Raji (cell line): ENCODE results near the gene LINGO4.

ENCODE experiments used
- POLR2A ChIP-seq: IDR thresholded peaks from 2 replicates; pipeline ENCODE4 v1.6.1; 2011; ENCODE audit warnings: low read depth, low read length, control low read depth; ENCODE audit not compliant: insufficient read depth

The LINGO4 gene

DNA sequence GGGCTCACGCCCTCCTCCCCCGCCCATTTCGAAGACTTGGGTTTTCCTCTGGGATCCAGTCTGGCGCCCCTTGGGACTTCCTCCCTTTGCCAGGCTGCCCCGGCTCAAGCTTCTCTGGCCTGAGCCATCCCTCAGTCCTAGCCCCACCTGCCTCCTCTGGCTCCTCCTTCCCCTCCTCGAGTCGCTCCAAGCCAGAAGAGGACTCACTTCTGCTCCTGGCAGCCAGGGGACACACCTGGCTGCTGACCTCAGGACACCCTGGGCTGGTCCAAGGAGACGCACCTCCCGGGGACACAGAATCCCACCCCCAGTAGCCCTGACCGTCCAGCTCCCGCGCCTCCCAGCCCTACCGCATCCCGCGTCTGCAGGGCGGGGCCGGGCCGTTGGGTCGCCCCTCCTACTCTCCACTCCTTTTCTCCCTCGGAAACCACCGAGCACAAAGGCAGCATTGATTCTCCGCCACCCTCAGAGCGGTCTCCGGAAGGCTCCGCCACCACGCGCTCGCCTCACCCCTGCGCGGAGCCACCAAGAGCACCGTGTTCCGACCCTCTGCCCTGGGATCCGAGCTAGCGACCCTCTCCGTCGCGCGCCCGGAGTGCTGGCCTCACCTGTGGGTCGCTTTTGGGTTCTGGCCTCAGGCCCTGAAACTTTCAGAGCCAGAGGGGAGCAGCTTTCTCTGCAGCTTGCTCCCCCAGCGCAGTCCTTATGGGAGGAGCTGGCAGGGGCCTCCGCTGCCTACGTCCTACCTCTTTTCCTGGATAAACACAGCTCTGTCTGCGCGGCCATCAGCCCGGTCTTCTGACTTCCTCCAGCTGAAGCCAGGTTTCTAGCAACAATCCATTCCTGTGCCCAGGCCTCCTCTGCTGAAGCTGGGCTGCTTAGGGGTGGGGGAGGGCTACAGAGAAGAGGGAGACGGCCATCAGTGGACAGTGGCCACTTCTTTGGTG is 34.5 kb upstream of the LINGO4 start, which contains the start of gene C2CD4D:
Gene C2CD4D (minus strand): TSS at position 364 of the 947 bp plus-strand sequence. CDS start 831 bp downstream, outside the sequence.
- TF ChIP-seq POLR2A: no peak

DNA sequence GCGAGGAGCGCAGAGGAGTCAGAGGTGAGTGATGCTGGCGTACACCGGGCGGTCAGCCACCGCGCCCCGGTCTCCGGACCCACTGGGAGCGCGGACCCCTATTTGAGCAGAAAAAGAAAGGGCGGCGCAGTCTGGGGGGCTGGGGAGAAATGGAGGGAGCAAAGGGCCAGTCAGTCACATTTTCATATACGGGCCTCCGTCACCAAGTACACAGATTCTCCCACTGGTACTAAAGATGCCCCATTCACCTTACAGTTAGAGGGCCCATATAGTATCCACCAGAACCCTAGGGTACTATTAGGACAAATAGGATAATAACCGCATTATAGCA is 33.8 kb upstream of the LINGO4 start:
- no peak for TF ChIP-seq POLR2A

DNA sequence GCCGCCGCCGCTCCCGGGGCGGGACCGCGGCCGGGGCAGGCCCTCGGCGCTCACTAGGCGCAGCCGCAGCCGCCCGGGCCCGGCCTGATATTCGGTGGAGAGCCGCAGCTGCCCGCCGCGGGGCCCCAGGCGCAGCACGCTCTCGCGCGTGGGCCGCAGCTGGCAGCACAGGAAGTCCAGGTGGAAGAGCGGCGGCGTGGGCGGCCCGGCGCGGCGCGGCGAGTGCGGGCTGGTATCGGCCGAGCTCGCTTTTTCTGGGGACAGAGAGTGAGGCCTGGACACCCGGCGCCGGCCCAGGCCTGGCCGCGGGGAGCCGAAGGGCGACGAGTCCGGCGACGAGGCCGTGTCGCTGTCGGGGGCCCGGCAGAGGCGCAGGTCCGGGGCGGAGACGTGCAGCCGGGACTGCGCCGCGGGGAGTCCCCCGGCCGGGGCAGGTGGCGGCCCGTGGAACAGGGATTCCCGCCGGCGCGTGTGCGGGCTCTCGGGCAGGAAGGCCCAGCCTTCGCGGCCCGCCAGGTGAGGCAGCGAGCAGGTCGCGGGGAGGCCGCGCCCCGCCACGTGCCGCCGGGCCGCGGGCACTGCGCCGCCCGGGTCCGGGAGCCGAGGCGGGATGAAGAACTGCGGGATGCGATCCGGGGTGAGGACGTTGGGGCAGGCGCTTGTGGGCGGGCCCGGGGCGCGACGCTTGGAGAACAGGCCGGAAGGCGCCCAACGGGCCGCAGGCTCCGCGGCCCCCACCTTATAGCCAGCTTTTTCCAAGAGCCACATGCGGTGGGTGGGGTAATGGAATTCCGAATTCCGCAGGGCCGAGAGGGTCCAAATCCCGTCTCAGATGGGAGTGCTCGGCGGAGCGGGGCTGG is 33.2 kb upstream of the LINGO4 start:
- no peak for TF ChIP-seq POLR2A

DNA sequence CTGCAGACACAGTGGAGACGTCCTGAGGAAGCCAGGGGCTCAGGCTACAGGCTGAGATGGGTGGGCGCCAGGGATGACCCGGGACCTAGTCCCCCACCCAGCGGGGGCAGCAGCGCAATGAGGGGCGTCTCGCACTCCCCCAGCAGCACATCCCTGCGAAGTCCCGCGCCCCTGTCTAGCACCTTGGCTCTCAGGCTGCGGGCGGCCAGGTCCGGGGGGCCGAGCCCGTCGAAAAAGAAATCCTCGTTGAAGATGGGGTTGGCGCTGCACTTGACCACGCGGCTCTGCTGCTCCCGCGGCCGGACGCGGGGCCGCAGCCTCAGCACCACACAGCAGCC is 32.6 kb upstream of the LINGO4 start:
- TF ChIP-seq POLR2A: no peak

DNA sequence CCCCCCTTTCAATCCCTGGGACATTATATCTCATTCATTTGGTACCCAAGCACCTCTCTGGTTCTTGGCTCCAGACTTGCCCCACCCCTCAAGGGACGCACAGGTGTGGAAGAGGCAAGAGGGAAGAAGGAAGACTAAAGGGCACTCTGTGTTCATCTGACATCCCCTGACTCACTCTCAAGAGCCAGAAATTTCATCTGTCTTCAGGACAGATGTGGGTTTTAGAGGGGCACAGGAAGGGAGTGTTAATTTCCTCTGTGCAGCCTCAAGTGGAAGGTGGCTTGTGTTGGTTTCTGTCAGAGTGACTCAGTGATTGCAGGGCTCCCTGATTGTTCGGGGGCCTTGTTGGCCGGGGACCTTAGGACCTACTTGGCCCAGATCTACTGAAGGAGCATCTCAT is 32.0 kb upstream of the LINGO4 start:
- TF ChIP-seq POLR2A: no peak

GRCh38 chr1:151835596-151835995 is 30.4 kb upstream of the LINGO4 start:
- no peak for TF ChIP-seq POLR2A

DNA sequence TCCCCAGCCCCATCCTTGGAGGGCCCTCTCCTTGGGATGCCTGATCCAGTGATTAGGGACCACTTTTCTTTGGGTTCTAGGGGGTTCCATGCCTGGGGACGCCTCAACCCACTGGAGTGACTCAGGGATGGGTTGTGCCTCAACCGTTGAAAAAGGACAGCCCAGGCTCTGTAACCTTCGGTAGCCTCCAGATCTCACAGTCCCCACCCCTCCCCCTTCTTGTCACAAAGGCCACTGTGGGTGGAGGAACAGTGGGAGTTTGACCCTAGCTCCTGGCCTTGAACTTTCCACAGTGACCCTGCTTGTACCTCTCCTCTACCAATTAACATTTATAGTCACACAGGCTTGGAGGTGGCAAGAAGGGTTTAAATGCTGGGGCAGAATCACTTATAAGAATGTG is 29.0 kb upstream of the LINGO4 start:
- TF ChIP-seq POLR2A: no peak

DNA sequence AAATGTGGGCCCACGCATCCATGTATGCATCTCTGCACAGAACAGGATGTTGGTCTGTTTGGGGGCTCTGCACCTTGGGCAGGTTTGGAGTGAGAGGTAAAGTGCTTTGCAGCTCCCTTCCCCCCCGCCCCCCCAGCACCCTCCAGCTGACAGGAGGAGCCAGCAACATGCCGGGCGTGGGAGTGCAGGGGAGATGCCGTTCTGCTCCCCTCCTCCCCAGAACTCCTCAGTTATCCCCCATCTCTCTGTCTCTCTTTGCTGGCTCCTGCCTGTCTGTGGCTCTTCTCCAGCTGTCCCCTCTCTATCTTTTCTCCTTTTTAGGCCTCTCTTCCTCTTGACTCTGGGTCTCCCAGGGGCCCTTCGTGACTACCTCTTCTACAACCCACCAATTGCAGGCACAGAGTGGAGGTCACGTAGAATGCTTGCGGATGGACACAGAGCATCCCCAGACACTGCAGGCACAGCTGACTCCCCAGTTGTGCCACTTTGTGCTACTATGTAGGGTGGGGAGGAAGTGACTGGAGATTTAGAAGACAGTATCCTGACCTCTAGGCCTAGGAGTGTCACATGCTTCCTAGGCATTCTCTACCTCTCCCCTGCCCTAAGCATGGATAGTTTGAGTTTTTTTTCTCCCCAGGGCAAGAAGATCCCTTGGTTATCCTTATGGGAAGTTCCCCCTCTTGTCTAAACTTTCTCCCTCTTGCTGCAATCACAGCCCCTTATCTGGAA is 28.1 kb upstream of the LINGO4 start:
- TF ChIP-seq POLR2A: no peak

DNA sequence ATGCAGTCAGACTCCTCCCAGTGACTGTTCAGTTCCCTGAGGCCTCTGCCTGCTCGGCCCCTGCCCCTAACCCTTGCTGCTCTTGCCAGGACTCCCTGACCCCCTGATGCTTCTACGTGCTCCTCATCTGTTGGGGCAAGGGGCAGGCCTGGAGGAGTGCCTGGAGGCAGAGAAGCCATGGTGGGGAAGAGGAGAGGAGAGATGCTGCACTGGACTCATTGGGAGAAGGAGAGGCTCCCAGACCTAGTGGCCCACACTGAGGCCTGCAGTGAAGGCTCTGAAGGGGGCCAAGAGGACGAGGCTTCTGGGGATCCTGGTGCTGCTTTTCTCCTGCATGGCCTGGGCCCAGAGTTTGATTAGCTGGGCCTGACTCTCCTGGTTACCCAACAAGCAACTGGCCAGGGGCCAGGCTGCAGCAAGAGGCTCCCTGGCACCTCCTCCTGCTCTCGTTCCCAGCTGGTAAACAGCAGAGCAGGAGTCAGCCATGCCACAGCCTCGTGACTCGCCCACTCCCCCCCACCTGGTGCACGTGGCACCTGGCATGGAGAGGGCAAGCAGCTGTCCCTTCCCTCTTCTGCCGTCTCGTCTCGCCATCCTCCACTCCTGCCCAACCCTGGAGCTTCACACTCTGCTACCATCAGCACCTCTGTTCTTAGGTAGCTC is 27.2 kb upstream of the LINGO4 start:
- no peak for TF ChIP-seq POLR2A

GRCh38 chr1:151831605-151832004 is 26.4 kb upstream of the LINGO4 start, which contains the start of gene RORC:
TSS of gene RORC (minus strand) at chr1:151831802. CDS start at chr1:151831764, 38 bp downstream.
- TF ChIP-seq POLR2A: no peak

GRCh38 chr1:151831256-151831591 is 26.0 kb upstream of the LINGO4 start:
- no peak for TF ChIP-seq POLR2A

GRCh38 chr1:151830055-151830454 is 24.8 kb upstream of the LINGO4 start:
- no peak for TF ChIP-seq POLR2A

DNA sequence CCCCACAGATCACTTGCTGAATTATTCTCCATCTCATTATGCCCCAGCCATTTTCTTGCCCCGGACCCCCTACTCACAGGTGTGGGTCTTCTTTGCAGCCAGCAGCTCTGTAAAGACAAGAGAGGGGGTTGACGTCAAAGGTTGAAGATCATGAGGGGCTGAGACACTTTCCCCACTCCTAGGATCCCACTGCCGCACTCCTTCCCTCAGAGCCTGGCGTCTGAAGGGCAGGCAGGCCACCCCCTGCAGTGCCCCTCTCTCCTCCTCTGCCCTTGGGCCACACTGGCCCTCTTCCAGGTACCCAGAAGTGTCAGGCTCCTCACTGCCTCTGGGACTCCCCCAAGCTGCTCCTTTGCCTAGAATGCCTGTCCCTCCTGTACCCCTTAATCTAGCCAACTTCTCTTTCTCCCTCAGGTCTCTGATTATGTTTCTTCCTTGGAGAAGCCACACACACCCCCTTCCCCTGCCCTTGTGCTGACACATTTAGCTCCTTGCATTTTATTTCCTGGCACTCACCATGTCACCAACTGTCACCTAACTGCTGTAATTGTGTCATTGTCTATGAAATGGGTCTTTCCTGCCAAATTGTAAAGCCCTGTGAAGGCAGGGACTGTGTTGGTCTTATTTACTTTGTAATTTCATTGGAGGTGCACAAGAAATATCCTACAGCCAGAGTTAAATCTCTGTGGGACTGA is 24.3 kb upstream of the LINGO4 start:
- TF ChIP-seq POLR2A: no peak

- no peak for TF ChIP-seq POLR2A
Measured at GRCh38 chr1:151828921-151829320, 23.7 kb upstream of the LINGO4 start.

GRCh38 chr1:151827853-151828252 is 22.6 kb upstream of the LINGO4 start:
- no peak for TF ChIP-seq POLR2A
